Measurements from ENCODE around the gene KLHL1. TPM values are rescaled to one million over a fixed set of nuclear protein-coding genes. Genes with fewer than 3 reads are reported as not detected.

Gene KLHL1
- total and polyA plus RNA-seq, 2 of the 13 experiments (the other 11 are each of a cell fraction or from before 2014, with no cell fraction given) = 0.01 TPM; not detected in 1

- POLR2A ChIA-PET = no interaction called here
- DNase-seq (ENCODE audit: low spot score) (no peak), FAIRE-seq (no peak), ATAC-seq (no peak)
- WGBS (ENCODE audit: low lambda C conversion rate) = 0% methylated on average over 3 of the region's 3 CpGs
- Histone ChIP-seq H3K27ac (ENCODE audit: extremely low read length, insufficient read depth, low read length) (no peak overlapping the region), H2AFZ (ENCODE audit: low read length) (no peak overlapping the region), H3K4me3 (replicated peaks in 1 of 3; ENCODE audit: insufficient read depth in 1 of 3, low read depth in 2 of 3, low read length in 3 of 3) (no peak overlapping the region), H3K9me3 (ENCODE audit: low read length) (peaks cover 7% of the 10 kb centered on the region; the same call in 1 of the 2 replicates), H3K36me3 (replicated peaks in 1 of 2; ENCODE audit: control insufficient read depth in 1 of 2, insufficient read depth in 2 of 2, low read length in 2 of 2) (no peaks in the 10 kb centered on the region), H3K4me2 (ENCODE audit: low read depth, low read length) (no peak overlapping the region), H3K9ac (ENCODE audit: insufficient read depth, low read depth, low read length) (no peak overlapping the region), H3K4me1 (ENCODE audit: insufficient read depth, low read length) (no peaks in the 10 kb centered on the region), H3K27me3 (ENCODE audit: control insufficient read depth in 1 of 2, insufficient read depth in 2 of 2, low read length in 2 of 2) (no peaks in the 10 kb centered on the region), H3K79me2 (ENCODE audit: insufficient read depth, low read length) (no peaks in the 10 kb centered on the region), H4K20me1 (ENCODE audit: insufficient read depth, low read length) (no peaks in the 10 kb centered on the region)
- CTCF ChIA-PET (ENCODE audit: low intra/inter-chr PET ratio, low total read pairs) = no interaction called here
- intact Hi-C loops (cut with micrococcal nuclease; ENCODE audit: unreplicated experiment) (no loop called here), in situ Hi-C loops (cut with HindIII; ENCODE audit: extremely low pct_ligation_motif_present, low pct_unique_long_range_greater_than_20kb) (no loop called here)
- no TSS peak for BruUV-seq (replicated peaks)
- TF ChIP-seq JUND (CRISPR knock-in tag; IDR thresholded peaks at IDR 0.05) (no peak), ZFP82 (CRISPR knock-in tag; IDR thresholded peaks at IDR 0.05; ENCODE audit: borderline replicate concordance) (no peak), ZNF772 (CRISPR knock-in tag; IDR thresholded peaks at IDR 0.05) (no peak), BCL3 (CRISPR knock-in tag; IDR thresholded peaks at IDR 0.05) (no peak), ZNF10 (CRISPR knock-in tag; IDR thresholded peaks at IDR 0.05; ENCODE audit: borderline replicate concordance, low read depth) (no peak), PREB (CRISPR knock-in tag; IDR thresholded peaks at IDR 0.05) (no peak)
Measured at GRCh38 chr13:69809152-69809551, 299.1 kb downstream of the KLHL1 start.

GRCh38 chr13:69796256-69796655 lies 312.0 kb downstream of the KLHL1 start:
- WGBS (ENCODE audit: low lambda C conversion rate) = 64% methylated on average over 2 of the region's 2 CpGs
- ChIA-PET CTCF (ENCODE audit: low intra/inter-chr PET ratio, low total read pairs) (no interaction called here), POLR2A (no interaction called here)
- intact Hi-C loops (cut with micrococcal nuclease; ENCODE audit: unreplicated experiment) = no loop called here
- H4K20me1 ChIP-seq (ENCODE audit: insufficient read depth, low read length) = no peaks in the 10 kb centered on the region
- FAIRE-seq = no peak
- H3K36me3 ChIP-seq (replicated peaks in 1 of 2; ENCODE audit: control insufficient read depth in 1 of 2, insufficient read depth in 2 of 2, low read length in 2 of 2) = no peaks in the 10 kb centered on the region
- no peaks in the 10 kb centered on the region for H3K9me3 ChIP-seq (ENCODE audit: low read length)
- H3K27me3 ChIP-seq (ENCODE audit: control insufficient read depth in 1 of 2, insufficient read depth in 2 of 2, low read length in 2 of 2) = no peaks in the 10 kb centered on the region
- in situ Hi-C loops (cut with HindIII; ENCODE audit: extremely low pct_ligation_motif_present, low pct_unique_long_range_greater_than_20kb) = no loop called here
- no peaks in the 10 kb centered on the region for H3K4me1 ChIP-seq (ENCODE audit: insufficient read depth, low read length)
- H3K4me3 ChIP-seq (replicated peaks in 1 of 3; ENCODE audit: insufficient read depth in 1 of 3, low read depth in 2 of 3, low read length in 3 of 3) = no peak overlapping the region
- no TSS peak for BruUV-seq (replicated peaks)
- H3K27ac ChIP-seq (ENCODE audit: extremely low read length, insufficient read depth, low read length) = no peak overlapping the region
- H2AFZ ChIP-seq (ENCODE audit: low read length) = no peak overlapping the region
- ATAC-seq = no peak
- DNase-seq (ENCODE audit: low spot score) = no peak
- H3K4me2 ChIP-seq (ENCODE audit: low read depth, low read length) = no peak overlapping the region
- no peaks in the 10 kb centered on the region for H3K79me2 ChIP-seq (ENCODE audit: insufficient read depth, low read length)
- no peak overlapping the region for H3K9ac ChIP-seq (ENCODE audit: insufficient read depth, low read depth, low read length)
- no peak for TF ChIP-seq ZNF468 (CRISPR knock-in tag; IDR thresholded peaks at IDR 0.05)
- TF ChIP-seq TEAD3 (CRISPR knock-in tag; optimal IDR thresholded peaks at IDR 0.05; ENCODE audit: borderline replicate concordance) = no peak
- no peak for TF ChIP-seq ZXDC (CRISPR knock-in tag; IDR thresholded peaks at IDR 0.05)
- no peak for TF ChIP-seq HINFP (CRISPR knock-in tag; IDR thresholded peaks at IDR 0.05; ENCODE audit: low read depth)
- no peak for TF ChIP-seq HNRNPUL1 (IDR thresholded peaks at IDR 0.05; ENCODE audit: low read depth, low read length)
- TF ChIP-seq AGO2 (optimal IDR thresholded peaks at IDR 0.05; ENCODE audit: low read depth, low read length) = no peak
- TF ChIP-seq POGZ (CRISPR knock-in tag; IDR thresholded peaks at IDR 0.05) = no peak
